ENCODE results near the gene ZNF227. TPM values are rescaled to one million over a fixed set of nuclear protein-coding genes. Genes with fewer than 3 reads are reported as not detected.

The ZNF227 gene
- total and polyA plus RNA-seq, 9 of the 15 experiments (the other 6 are each of a cell fraction or from before 2014, with no cell fraction given) = 3.0 to 15.1 (median 10.0) TPM

DNA sequence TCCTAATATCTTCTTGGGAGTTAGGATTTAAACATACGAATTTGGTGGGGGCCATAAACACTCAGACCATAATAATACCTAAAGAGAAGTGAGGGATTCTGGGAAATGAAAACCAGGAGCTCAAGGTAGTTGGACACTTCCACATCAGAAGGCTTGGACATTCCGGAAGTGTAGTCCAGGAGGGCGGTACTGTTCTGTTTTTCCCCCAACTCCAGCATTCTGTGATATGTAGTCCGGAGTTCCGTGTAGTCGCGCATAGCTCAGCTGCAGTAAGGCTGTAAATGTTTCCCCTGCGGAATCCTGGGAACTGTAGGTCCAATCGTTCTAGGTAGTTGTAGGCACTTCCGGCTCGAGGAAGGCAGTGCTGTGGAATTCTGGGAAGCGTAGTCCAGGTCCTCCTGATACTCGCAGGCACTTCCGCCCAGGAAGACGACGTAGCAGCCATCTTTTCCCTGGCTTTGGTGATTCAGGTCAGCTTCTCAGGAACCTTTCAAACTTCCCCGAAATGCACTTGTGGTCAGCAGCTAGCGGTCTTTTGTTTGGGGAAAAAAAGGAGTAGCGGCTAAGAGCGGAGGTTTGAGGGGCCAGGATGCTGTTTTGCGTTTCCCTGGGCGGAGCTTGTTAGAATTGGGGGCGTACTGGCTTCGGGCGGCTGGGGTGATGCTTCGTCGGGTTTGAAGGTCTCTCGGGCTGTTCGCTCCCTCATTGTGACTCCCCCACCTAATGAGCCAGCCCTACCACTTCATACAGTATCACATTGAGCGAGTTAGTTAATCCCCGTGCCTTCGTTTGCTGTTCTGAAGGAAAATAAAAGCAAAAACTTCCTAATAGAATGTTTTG, 47.4 kb upstream of the ZNF227 start, which contains the start of gene ZNF226 (continued):
- TF ChIP-seq POLR2B (IDR thresholded peaks at IDR 0.05; ENCODE audit: low read depth, partially characterized antibody) = peak; percentile 75
- TF ChIP-seq FOS (IDR thresholded peaks at IDR 0.05; ENCODE audit: extremely low read depth, insufficient read length) = no peak
- peak; percentile 76 for TF ChIP-seq ASH1L (IDR thresholded peaks at IDR 0.05; ENCODE audit: borderline replicate concordance, low read depth, partially characterized antibody)
- no peak for TF ChIP-seq ZNF561 (CRISPR knock-in tag; conservative IDR thresholded peaks at IDR 0.05)
- peak; percentile 77 for TF ChIP-seq KDM5B (IDR thresholded peaks at IDR 0.05; ENCODE audit: insufficient replicate concordance, low read depth, low read length)
- TF ChIP-seq HDGF (IDR thresholded peaks at IDR 0.05) = no peak
- TF ChIP-seq ZNF263 (CRISPR knock-in tag; IDR thresholded peaks at IDR 0.05; ENCODE audit: borderline replicate concordance) = no peak
- TF ChIP-seq ARNT (IDR thresholded peaks at IDR 0.05) = no peak; a peak in 1 of 4 replicates
- TF ChIP-seq TBP (optimal IDR thresholded peaks at IDR 0.05; ENCODE audit: low read depth, low read length) = peak; percentile 29
- TF ChIP-seq, protein P1, sequence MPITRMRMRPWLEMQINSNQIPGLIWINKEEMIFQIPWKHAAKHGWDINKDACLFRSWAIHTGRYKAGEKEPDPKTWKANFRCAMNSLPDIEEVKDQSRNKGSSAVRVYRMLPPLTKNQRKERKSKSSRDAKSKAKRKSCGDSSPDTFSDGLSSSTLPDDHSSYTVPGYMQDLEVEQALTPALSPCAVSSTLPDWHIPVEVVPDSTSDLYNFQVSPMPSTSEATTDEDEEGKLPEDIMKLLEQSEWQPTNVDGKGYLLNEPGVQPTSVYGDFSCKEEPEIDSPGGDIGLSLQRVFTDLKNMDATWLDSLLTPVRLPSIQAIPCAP (CRISPR knock-in tag; IDR thresholded peaks at IDR 0.05; ENCODE audit: borderline replicate concordance) = no peak
- peak; percentile 68 for TF ChIP-seq ETV5 (CRISPR knock-in tag; IDR thresholded peaks at IDR 0.05; ENCODE audit: low read depth)
- TF ChIP-seq ZNF79 (CRISPR knock-in tag; IDR thresholded peaks at IDR 0.05; ENCODE audit: low read depth) = no peak
- no peak for TF ChIP-seq WHSC1 (IDR thresholded peaks at IDR 0.05; ENCODE audit: low read length)
- TF ChIP-seq RBBP5 (IDR thresholded peaks at IDR 0.05; ENCODE audit: borderline replicate concordance, insufficient read depth, low read length, poor library complexity, severe bottlenecking) = peak; percentile 47
- no peak for TF ChIP-seq ELK1 (CRISPR knock-in tag; IDR thresholded peaks at IDR 0.05)
- TF ChIP-seq, protein P2, sequence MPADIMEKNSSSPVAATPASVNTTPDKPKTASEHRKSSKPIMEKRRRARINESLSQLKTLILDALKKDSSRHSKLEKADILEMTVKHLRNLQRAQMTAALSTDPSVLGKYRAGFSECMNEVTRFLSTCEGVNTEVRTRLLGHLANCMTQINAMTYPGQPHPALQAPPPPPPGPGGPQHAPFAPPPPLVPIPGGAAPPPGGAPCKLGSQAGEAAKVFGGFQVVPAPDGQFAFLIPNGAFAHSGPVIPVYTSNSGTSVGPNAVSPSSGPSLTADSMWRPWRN (IDR thresholded peaks at IDR 0.05; ENCODE audit: low read depth) = no peak
- no peak for TF ChIP-seq ZNF280A (IDR thresholded peaks at IDR 0.05; ENCODE audit: low read depth, partially characterized antibody)
- TF ChIP-seq ELF1 (tag; IDR thresholded peaks at IDR 0.05) = peak; percentile 99
- TF ChIP-seq BRD4 (IDR thresholded peaks at IDR 0.05) = no peak
- TF ChIP-seq KLF13 (tag; IDR thresholded peaks at IDR 0.05; ENCODE audit: borderline replicate concordance, low read depth) = no peak
- TF ChIP-seq SMARCB1 (IDR thresholded peaks at IDR 0.05; ENCODE audit: insufficient read length, low read depth) = no peak
- TF ChIP-seq, protein P3, sequence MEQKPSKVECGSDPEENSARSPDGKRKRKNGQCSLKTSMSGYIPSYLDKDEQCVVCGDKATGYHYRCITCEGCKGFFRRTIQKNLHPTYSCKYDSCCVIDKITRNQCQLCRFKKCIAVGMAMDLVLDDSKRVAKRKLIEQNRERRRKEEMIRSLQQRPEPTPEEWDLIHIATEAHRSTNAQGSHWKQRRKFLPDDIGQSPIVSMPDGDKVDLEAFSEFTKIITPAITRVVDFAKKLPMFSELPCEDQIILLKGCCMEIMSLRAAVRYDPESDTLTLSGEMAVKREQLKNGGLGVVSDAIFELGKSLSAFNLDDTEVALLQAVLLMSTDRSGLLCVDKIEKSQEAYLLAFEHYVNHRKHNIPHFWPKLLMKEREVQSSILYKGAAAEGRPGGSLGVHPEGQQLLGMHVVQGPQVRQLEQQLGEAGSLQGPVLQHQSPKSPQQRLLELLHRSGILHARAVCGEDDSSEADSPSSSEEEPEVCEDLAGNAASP (IDR thresholded peaks at IDR 0.05) = no peak
- no peak for TF ChIP-seq ZNF583 (CRISPR knock-in tag; IDR thresholded peaks at IDR 0.05)
